ENCODE measurements around the gene SYCP3.
A peak's percentile ranks its signal among the peaks of the same experiment; 100 is the strongest.

SYCP3 gene

DNA sequence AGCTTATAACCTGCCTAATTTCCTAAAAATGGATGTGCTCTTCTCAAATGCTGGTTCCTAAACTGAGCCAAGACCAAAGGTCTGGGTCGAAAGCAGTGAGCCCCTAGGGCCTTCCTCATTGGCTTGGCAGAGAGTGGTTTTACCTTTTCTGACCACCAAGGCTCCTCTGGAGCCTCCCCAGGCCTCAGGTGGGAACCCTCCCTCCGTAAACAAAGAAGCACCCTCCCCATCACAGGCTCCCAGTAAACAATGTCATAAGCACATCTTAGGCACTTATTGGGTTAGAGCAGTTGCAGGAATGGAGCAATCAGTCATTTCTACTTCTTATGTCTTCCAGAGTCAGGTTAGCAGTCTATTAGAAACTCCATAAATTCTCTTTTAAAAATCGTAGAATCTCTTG is 35.8 kb downstream of the SYCP3 start:
- no peak overlapping the region for H3K4me3 ChIP-seq
- peaks cover 35% of the 10 kb centered on the region for H3K4me1 ChIP-seq
- H3K27ac ChIP-seq = no peak overlapping the region
- no peak for TF ChIP-seq Cebpa-rat (IDR thresholded peaks at IDR 0.05)
- H3K9me3 ChIP-seq = no peaks in the 10 kb centered on the region
- no peaks in the 10 kb centered on the region for H3K36me3 ChIP-seq
- peak overlapping the region; percentile 29 for H3K4me2 ChIP-seq
- no peaks in the 10 kb centered on the region for H3K27me3 ChIP-seq
- H3K9ac ChIP-seq = no peak overlapping the region
- peaks cover 31% of the 10 kb centered on the region; the same call in 1 of the 2 replicates for H4K20me1 ChIP-seq

DNA sequence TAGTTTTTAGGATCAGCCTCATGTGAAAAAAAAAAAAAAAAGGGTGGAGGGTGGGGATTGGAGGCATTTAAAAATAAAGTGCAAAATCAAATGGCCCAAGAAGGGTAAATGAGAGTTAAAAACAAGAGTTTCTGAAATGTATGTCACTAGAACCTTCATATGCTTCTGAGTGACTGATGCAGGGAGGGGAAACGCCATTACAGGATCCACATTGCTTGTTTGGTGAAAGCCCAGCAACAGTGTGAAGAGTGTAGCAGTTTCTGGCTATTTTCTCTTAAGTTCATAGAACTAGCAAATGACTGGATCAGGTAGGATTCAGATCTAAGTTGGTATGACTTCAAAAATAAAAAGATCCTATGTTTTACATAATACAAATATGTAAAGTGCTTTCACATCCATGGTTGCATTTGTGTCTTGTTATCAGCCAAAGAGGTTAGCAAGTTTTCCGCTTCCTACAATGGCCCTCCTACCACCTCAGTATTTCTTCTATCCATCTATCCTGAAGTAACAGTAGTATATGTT is 38.9 kb downstream of the SYCP3 start:
- H3K4me3 ChIP-seq = no peak overlapping the region
- no peak overlapping the region for H3K27ac ChIP-seq
- peaks cover 48% of the 10 kb centered on the region for H3K4me1 ChIP-seq
- H4K20me1 ChIP-seq = peaks cover 31% of the 10 kb centered on the region; the same call in 1 of the 2 replicates
- H3K9ac ChIP-seq = no peak overlapping the region
- H3K9me3 ChIP-seq = no peaks in the 10 kb centered on the region
- no peak overlapping the region for H3K4me2 ChIP-seq
- H3K36me3 ChIP-seq = no peaks in the 10 kb centered on the region
- no peak for TF ChIP-seq Cebpa-rat (IDR thresholded peaks at IDR 0.05)
- H3K27me3 ChIP-seq = no peaks in the 10 kb centered on the region

DNA sequence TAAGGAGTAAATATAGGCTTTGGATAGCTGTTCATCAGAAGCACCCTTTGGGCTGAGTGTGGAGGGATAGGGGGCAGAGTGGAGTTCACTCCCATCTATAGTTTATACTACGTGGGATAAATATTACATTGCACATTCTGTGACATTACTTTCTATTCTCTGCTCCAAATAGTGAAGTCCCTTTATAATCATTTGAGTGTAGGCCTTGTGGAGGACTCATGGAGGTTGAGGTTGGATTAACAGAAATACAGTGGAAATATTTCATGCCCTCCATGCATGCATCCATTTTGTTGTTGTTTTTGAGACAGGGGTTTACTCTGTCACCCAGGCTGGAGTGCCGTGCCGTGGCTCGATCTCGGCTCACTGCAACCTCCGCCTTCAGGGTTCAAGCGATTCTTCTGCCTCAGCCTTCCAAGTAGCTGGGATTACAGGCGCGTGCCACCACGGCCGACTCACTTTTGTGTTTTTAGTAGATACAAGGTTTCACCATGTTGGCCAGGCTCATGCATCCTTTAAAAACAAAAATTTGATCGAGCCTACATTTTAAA is 40.4 kb downstream of the SYCP3 start:
- Histone ChIP-seq H3K9me3 (no peaks in the 10 kb centered on the region; the same call in 1 of the 2 replicates), H3K27ac (no peak overlapping the region), H3K9ac (no peak overlapping the region; the same call in 1 of the 2 replicates), H3K4me1 (peaks cover 48% of the 10 kb centered on the region), H3K36me3 (no peaks in the 10 kb centered on the region), H3K4me3 (peak overlapping the region; percentile 95), H4K20me1 (peaks cover 31% of the 10 kb centered on the region; the same call in 1 of the 2 replicates), H3K4me2 (peak overlapping the region; percentile 90), H3K27me3 (no peaks in the 10 kb centered on the region)
- no peak for TF ChIP-seq Cebpa-rat (IDR thresholded peaks at IDR 0.05)

DNA sequence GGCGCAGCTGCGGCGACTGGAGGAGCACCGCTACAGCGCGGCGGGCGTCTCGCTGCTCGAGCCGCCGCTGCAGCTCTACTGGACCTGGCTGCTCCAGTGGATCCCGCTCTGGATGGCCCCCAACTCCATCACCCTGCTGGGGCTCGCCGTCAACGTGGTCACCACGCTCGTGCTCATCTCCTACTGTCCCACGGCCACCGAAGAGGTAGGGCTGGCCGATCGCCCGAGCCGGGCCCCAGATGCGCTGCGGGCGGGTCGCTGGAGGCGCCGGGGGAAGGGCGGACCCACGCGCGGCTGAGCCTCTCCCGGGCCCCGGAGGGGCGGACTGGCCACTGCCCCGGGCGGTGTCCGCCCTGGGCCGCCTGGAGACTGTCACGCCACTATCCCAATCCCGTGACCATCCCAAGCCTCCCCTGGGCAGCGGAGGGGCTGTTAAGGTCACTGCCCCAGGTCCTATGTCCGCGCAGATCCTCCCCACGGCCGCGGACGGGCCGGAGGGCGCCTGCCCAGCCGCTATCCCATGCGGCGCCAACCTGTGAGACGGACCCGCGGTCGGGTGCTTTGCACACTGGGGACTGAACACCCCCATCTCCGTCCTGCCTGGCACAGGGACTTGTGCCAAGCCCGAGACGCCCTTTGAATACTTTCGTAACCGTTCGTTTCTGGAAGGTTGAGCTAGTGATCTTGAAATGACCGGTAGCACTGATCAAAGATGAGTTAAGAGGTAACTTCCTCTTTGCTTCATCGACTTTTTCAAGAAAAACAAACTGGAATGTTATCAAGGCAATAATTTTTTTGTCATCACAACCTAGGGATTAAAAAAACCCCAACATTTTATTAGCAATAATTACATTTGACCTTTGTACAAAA is 41.1 kb downstream of the SYCP3 start:
- TF ChIP-seq Cebpa-rat (IDR thresholded peaks at IDR 0.05) = no peak
- H3K27me3 ChIP-seq = no peaks in the 10 kb centered on the region
- peaks cover 43% of the 10 kb centered on the region for H3K4me1 ChIP-seq
- peak overlapping the region; percentile 90 for H3K4me2 ChIP-seq
- H3K9ac ChIP-seq = peak overlapping the region; percentile 90
- no peaks in the 10 kb centered on the region; the same call in 1 of the 2 replicates for H3K9me3 ChIP-seq
- H3K36me3 ChIP-seq = no peaks in the 10 kb centered on the region
- H3K27ac ChIP-seq = peak overlapping the region; percentile 87
- H4K20me1 ChIP-seq = peaks cover 24% of the 10 kb centered on the region; the same call in 1 of the 2 replicates
- H3K4me3 ChIP-seq = peak overlapping the region; percentile 95

DNA sequence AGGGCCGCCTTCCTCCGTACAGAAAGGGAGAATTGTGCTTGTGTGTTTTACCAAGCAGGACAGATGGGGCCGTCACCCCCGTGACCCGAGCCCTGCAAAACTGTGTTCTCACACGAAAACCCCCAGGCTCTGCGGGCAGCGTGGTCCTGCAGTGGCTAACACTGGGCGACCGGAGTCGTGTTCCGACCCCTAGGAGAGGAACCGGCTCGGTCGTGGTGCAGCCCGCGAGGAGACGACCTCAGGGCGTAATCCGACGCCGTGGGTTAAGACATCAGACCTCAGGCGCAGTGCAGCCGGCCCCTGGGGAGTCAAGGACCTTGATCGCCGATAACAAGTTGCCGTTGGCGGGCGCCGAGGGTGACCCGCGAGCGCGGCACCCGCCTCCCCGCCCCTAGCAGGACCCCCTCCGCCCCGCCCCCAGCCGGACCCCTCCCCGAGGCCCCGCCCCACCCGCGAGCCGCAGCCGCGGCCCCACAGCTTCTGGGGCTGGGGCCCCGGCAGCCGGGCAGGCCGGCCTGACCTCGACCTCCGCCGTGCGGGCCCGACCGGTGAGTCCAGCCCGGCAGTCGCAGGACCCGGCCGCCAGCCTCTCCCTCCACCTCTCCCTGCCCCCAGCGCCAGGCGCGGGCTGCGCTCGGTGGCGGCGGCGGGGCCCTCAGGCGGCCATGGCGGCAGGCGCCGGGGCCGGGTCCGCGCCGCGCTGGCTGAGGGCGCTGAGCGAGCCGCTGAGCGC is 41.9 kb downstream of the SYCP3 start, which contains the start of gene CHPT1:
TSS of gene CHPT1 (plus strand) at position 444 of the 733 bp plus-strand sequence. CDS start at position 666, 222 bp downstream.
- no peak for TF ChIP-seq Cebpa-rat (IDR thresholded peaks at IDR 0.05)
- H3K27ac ChIP-seq = peak within 1 kb of the TSS; percentile 87
- H3K27me3 ChIP-seq = no peaks in the 10 kb centered on the region
- no peaks in the 10 kb centered on the region; the same call in 1 of the 2 replicates for H3K9me3 ChIP-seq
- peak within 1 kb of the TSS; percentile 95 for H3K4me3 ChIP-seq
- peaks cover 36% of the 10 kb centered on the region for H3K4me1 ChIP-seq
- no peaks in the 10 kb centered on the region for H3K36me3 ChIP-seq
- peak within 1 kb of the TSS; percentile 90 for H3K9ac ChIP-seq
- H3K4me2 ChIP-seq = peak within 1 kb of the TSS; percentile 90
- peaks cover 18% of the 10 kb centered on the region; the same call in 1 of the 2 replicates for H4K20me1 ChIP-seq

DNA sequence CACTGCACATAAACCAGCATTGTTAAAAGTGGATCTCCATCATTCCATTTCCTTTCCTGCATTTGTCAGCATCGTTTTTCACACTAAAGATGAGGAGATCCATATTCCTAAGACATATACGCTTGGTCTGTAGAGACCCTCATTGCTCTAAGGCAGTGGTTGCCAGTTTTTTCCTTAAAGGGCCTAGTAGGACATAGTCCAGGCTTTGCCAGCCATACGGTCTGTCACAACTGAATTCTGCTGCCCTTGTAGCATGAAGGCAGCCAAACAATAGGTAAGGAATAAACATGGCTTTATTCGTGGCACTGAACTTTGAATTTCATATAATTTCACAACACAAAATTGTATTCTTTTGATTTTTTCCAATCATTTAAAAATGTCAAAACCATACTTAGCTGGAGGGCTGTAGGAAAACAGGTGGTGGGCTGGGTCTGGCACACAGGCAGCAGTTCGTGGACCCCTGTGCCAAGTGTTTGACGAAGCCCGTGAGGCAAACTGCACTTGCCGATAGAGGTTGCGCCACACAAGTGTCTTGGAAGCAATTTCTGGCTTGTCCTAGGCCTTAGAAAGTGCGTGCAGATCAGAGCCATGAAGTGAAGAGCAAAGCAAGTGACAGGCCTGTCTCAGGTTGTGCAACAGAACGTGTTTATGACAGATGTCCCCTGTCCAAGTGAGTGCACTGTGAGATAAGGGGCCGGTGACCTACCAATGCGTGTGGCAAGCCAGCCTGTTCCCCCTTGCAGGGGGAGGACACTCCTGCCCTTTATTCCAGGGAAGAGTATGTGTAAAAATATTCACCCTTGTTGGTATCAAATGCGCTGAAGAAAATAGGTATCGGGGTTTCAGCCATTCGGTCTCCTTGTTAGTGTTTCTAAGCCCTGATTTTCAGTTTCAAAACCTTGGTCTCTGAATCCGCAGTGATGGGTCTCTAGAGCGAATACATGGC is 42.7 kb downstream of the SYCP3 start:
- Histone ChIP-seq H3K4me3 (peak overlapping the region; percentile 95), H3K4me2 (peak overlapping the region; percentile 85), H3K36me3 (no peaks in the 10 kb centered on the region), H3K4me1 (peaks cover 38% of the 10 kb centered on the region), H4K20me1 (peaks cover 12% of the 10 kb centered on the region; the same call in 1 of the 2 replicates), H3K9ac (peak overlapping the region; percentile 80), H3K27ac (peak overlapping the region; percentile 73), H3K27me3 (no peaks in the 10 kb centered on the region), H3K9me3 (no peaks in the 10 kb centered on the region; the same call in 1 of the 2 replicates)
- TF ChIP-seq Cebpa-rat (IDR thresholded peaks at IDR 0.05) = peak; percentile 70

DNA sequence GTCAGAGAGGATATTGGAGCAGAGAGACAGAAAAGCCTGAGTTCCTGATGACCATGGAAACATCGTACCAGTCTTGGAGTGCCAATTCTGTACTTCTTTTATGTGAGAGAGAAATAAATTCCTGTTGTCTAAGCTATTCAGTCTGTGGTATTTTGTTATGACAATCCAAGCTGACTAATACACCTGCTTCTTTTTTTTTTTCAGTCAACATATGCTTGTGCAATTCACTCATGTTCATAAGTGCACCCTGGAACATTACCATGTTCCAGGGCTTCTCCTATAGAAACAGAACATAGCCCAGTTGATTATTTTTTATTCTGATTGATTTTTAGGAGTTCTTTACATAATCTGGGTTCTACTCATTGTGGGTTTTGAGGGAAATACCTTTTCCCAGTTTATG is 43.6 kb downstream of the SYCP3 start:
- no peak overlapping the region for H3K4me3 ChIP-seq
- no peak for TF ChIP-seq Cebpa-rat (IDR thresholded peaks at IDR 0.05)
- H3K4me2 ChIP-seq = no peak overlapping the region
- H3K36me3 ChIP-seq = no peaks in the 10 kb centered on the region
- no peaks in the 10 kb centered on the region; the same call in 1 of the 2 replicates for H3K9me3 ChIP-seq
- 0 out of 2 replicates have a peak, but pooled peaks cover 4% of the 10 kb centered on the region for H4K20me1 ChIP-seq
- H3K27ac ChIP-seq = no peak overlapping the region
- no peak overlapping the region for H3K9ac ChIP-seq
- peaks cover 42% of the 10 kb centered on the region for H3K4me1 ChIP-seq
- no peaks in the 10 kb centered on the region for H3K27me3 ChIP-seq

DNA sequence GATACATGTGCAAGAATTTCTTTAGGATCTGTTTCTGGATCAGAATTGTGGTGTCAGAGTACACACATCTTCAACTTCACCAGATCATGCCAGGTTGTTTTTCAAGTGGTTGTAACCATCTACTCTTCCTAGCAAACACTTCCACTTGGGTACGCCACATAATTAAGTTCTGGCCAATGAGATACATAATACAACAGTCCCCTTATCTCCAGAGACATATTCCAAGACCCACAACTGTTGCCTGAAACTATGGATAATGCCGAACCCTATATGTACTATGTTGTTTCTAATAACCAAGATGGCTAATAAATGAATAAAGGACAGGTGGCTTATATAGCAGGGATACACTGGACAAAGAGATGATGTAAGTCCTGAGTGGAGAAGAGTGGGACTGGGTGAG is 44.3 kb downstream of the SYCP3 start:
- Histone ChIP-seq H3K4me1 (peaks cover 35% of the 10 kb centered on the region), H3K36me3 (no peaks in the 10 kb centered on the region), H3K4me3 (no peak overlapping the region), H3K27ac (no peak overlapping the region), H3K27me3 (no peaks in the 10 kb centered on the region), H3K9me3 (no peaks in the 10 kb centered on the region; the same call in 1 of the 2 replicates), H3K9ac (no peak overlapping the region), H4K20me1 (no peaks in the 10 kb centered on the region), H3K4me2 (no peak overlapping the region)
- no peak for TF ChIP-seq Cebpa-rat (IDR thresholded peaks at IDR 0.05)

All from BLaER1 (cell line).